Measurements from ENCODE around the gene NCL. TPM values are rescaled to one million over a fixed set of nuclear protein-coding genes. Genes with fewer than 3 reads are reported as not detected.
A peak's percentile ranks its signal among the peaks of the same experiment; 100 is the strongest.

NCL gene
- total and polyA plus RNA-seq, 2 of the 13 experiments (the other 11 are each of a cell fraction or from before 2014, with no cell fraction given), result 105 to 779 TPM

- TF ChIP-seq ZBTB39 (CRISPR knock-in tag; IDR thresholded peaks at IDR 0.05) (no peak), ZNF839 (CRISPR knock-in tag; IDR thresholded peaks at IDR 0.05; ENCODE audit: borderline replicate concordance) (no peak), SMARCE1 (IDR thresholded peaks at IDR 0.05; ENCODE audit: borderline replicate concordance) (no peak), ZNF670 (CRISPR knock-in tag; IDR thresholded peaks at IDR 0.05; ENCODE audit: borderline replicate concordance) (no peak; the same call in 1 of the 2 replicates), HNF1B (CRISPR knock-in tag; IDR thresholded peaks at IDR 0.05) (no peak; the same call in 1 of the 2 replicates), ATF2 (CRISPR knock-in tag; IDR thresholded peaks at IDR 0.05) (no peak; the same call in 1 of the 2 replicates), ZNF564 (CRISPR knock-in tag; IDR thresholded peaks at IDR 0.05) (no peak), HCFC1 (IDR thresholded peaks at IDR 0.05; ENCODE audit: low read depth, low read length) (no peak), ZNF34 (CRISPR knock-in tag; IDR thresholded peaks at IDR 0.05; ENCODE audit: borderline replicate concordance) (no peak), ZBTB34 (CRISPR knock-in tag; IDR thresholded peaks at IDR 0.05) (0 out of 2 replicates have a peak, but pooled peaks have one; percentile 14), GRHL1 (CRISPR knock-in tag; conservative IDR thresholded peaks at IDR 0.05) (no peak), MLX (CRISPR knock-in tag; IDR thresholded peaks at IDR 0.05) (no peak), ZBED4 (CRISPR knock-in tag; IDR thresholded peaks at IDR 0.05; ENCODE audit: borderline replicate concordance) (no peak), ZNF563 (CRISPR knock-in tag; IDR thresholded peaks at IDR 0.05) (peak; percentile 55; the same call in 1 of the 2 replicates)
These were observed 45.3 kb downstream of the NCL start (continued) for GRCh38 chr2:231418820-231419640.

All from HepG2 (cell line).